AG09309 (cell line): ENCODE measurements around the gene SPON1.

Source experiments
- DNase-seq: peaks from one replicate; pipeline ENCODE4 v3.0.0-alpha.2; 2010; ENCODE audit warnings: low read depth
- H3K4me3 ChIP-seq: 2 replicates; pipeline ENCODE4 v1.5.1; 2011; ENCODE audit warnings: mild to moderate bottlenecking, low read depth, low read length, moderate library complexity; ENCODE audit not compliant: control insufficient read depth
- CTCF ChIP-seq: IDR thresholded peaks from 2 replicates; pipeline ENCODE4 v1.5.1; 2011; ENCODE audit warnings: mild to moderate bottlenecking, low read depth, low read length, inconsistent platforms; ENCODE audit not compliant: insufficient read depth, control insufficient read depth; ENCODE audit errors: missing control alignments

The SPON1 gene

GRCh38 chr11:13962562-13963168 is at the start of gene SPON1:
TSS of gene SPON1 (plus strand) at chr11:13962723. CDS start at chr11:13962905, 182 bp downstream.
- TF ChIP-seq CTCF = no peak
- no peak for DNase-seq
- H3K4me3 ChIP-seq = no peak within 1 kb of the TSS

GRCh38 chr11:13917264-13917663 is 45.3 kb upstream of the SPON1 start:
- no peak for TF ChIP-seq CTCF
- no peak for DNase-seq
- H3K4me3 ChIP-seq = no peak overlapping the region

- DNase-seq = no peak
- H3K4me3 ChIP-seq = no peak overlapping the region
- no peak for TF ChIP-seq CTCF
Measured at GRCh38 chr11:13917904-13918303, 44.6 kb upstream of the SPON1 start.

GRCh38 chr11:13920756-13921155 is 41.8 kb upstream of the SPON1 start:
- H3K4me3 ChIP-seq = no peak overlapping the region
- no peak for DNase-seq
- TF ChIP-seq CTCF = no peak

- no peak for TF ChIP-seq CTCF
- no peak for DNase-seq
- H3K4me3 ChIP-seq = no peak overlapping the region
Measured at GRCh38 chr11:13921545-13921944, 41.0 kb upstream of the SPON1 start.

- DNase-seq = no peak
- no peak for TF ChIP-seq CTCF
- no peak overlapping the region for H3K4me3 ChIP-seq
Measured at GRCh38 chr11:13923182-13923581, 39.3 kb upstream of the SPON1 start.
